H1 (cell line): ENCODE data around the gene GGCX. TPM values are rescaled to one million over a fixed set of nuclear protein-coding genes. Genes with fewer than 3 reads are reported as not detected.

Source experiments
- CTCF ChIA-PET: fragments of 300-600 bp; sonication (Branson Sonifier 250); formaldehyde crosslinking; loops from one replicate; lab custom pipeline; 2021; ENCODE audit not compliant: partially characterized antibody; lab: Charles Lee
- POLR2A ChIA-PET: fragments of 300-600 bp; sonication (Branson Sonifier 250); formaldehyde crosslinking; loops from one replicate; lab custom pipeline; 2021; ENCODE audit warnings: inconsistent platforms; ENCODE audit not compliant: partially characterized antibody; lab: Charles Lee
- DNase-seq, 2 experiments: peaks; one replicate each; pipeline versions ENCODE4 v3.0.0 to v3.0.0-alpha.2; 2010 to 2022; ENCODE audit warnings: low spot score in 2 of 2, low read depth in 1 of 2, mixed read lengths in 1 of 2
- FAIRE-seq: peaks from 2 replicates; lab custom pipeline; 2011; peaks lifted over from hg19 to GRCh38; lab: Jason Lieb, UNC
- H2AFZ ChIP-seq: 2 replicates; pipeline ENCODE4 v1.8.1; 2012; ENCODE audit warnings: low read length, inconsistent platforms
- H2AK5ac ChIP-seq: 2 replicates; pipeline ENCODE4 v1.6.1; 2013; ENCODE audit warnings: low read depth, low read length
- H2BK120ac ChIP-seq: replicated peaks from 2 replicates; pipeline ENCODE3; 2013; ENCODE audit warnings: low read depth, low read length, inconsistent platforms
- H2BK12ac ChIP-seq: 2 replicates; pipeline ENCODE4 v1.6.1; 2013; ENCODE audit warnings: low read depth, low read length
- H2BK15ac ChIP-seq: 2 replicates; pipeline ENCODE4 v1.6.1; 2013; ENCODE audit warnings: low read length
- H2BK20ac ChIP-seq: 2 replicates; pipeline ENCODE4 v1.6.1; 2013; ENCODE audit warnings: low read length
- H2BK5ac ChIP-seq: 2 replicates; pipeline ENCODE4 v1.6.1; 2013; ENCODE audit warnings: low read depth, low read length
- H3K14ac ChIP-seq: 2 replicates; pipeline ENCODE4 v1.6.1; 2013; ENCODE audit warnings: inconsistent platforms; ENCODE audit not compliant: insufficient read length
- H3K18ac ChIP-seq: 2 replicates; pipeline ENCODE4 v1.6.1; 2013; ENCODE audit warnings: low read length; ENCODE audit errors: extremely low read depth
- H3K23ac ChIP-seq: 2 replicates; pipeline ENCODE4 v1.6.1; 2013; ENCODE audit warnings: inconsistent platforms; ENCODE audit not compliant: insufficient read length
- H3K23me2 ChIP-seq: 2 replicates; pipeline ENCODE4 v1.6.1; 2013; ENCODE audit warnings: low read depth, low read length
- H3K27ac ChIP-seq: 2 replicates; pipeline ENCODE4 v1.6.1; 2011; ENCODE audit warnings: low read depth, low read length, inconsistent platforms
- H3K27me3 ChIP-seq, 4 experiments: replicated peaks in 1 of 4; 1 replicate in 1 of 4; 2 replicates in 3 of 4; pipeline versions ENCODE4 v1.6.1 to v1.8.1; 2011 to 2013; ENCODE audit warnings: low read length in 3 of 4, mild to moderate bottlenecking in 3 of 4, inconsistent platforms in 2 of 4, mixed read lengths in 2 of 4, moderate library complexity in 1 of 4; ENCODE audit not compliant: control insufficient read depth in 3 of 4, insufficient read depth in 3 of 4; ENCODE audit errors: extremely low read depth in 1 of 4
- H3K36me3 ChIP-seq, 4 experiments: 2 replicates each; pipeline versions ENCODE4 v1.6.1 to v1.8.1; 2011 to 2013; ENCODE audit warnings: mild to moderate bottlenecking in 4 of 4, low read length in 3 of 4, moderate library complexity in 2 of 4, control low read depth in 1 of 4, inconsistent platforms in 1 of 4; ENCODE audit not compliant: insufficient read depth in 4 of 4, control insufficient read depth in 2 of 4
- H3K4ac ChIP-seq: replicated peaks from 2 replicates; pipeline ENCODE3; 2013; ENCODE audit warnings: low read length, low read depth, mixed read lengths, inconsistent platforms; ENCODE audit not compliant: insufficient read length
- H3K4me1 ChIP-seq, 4 experiments: replicated peaks in 1 of 4; 1 replicate in 1 of 4; 2 replicates in 3 of 4; pipeline versions ENCODE4 v1.6.1 to v1.8.1; 2011 to 2013; ENCODE audit warnings: low read length in 3 of 4, inconsistent platforms in 2 of 4, mixed read lengths in 1 of 4; ENCODE audit not compliant: insufficient read depth in 4 of 4, control insufficient read depth in 3 of 4
- H3K4me2 ChIP-seq, 2 experiments: 2 replicates each; pipeline versions ENCODE4 v1.6.1 to v1.8.1; 2011 to 2013; ENCODE audit warnings: low read depth in 2 of 2, low read length in 2 of 2, control low read depth in 1 of 2, inconsistent platforms in 1 of 2, mild to moderate bottlenecking in 1 of 2; ENCODE audit not compliant: insufficient read depth in 1 of 2
- H3K4me3 ChIP-seq, 4 experiments: fragments of 200-600, 300-600 bp in 1 of 4; sonication (generic), shearing (Covaris generic), sonication (Bioruptor Twin) in 1 of 4; 2 replicates each; pipeline versions ENCODE4 v1.5.1 to v1.8.1; 2011 to 2016; ENCODE audit warnings: low read length in 4 of 4, low read depth in 3 of 4, control low read depth in 2 of 4, inconsistent platforms in 2 of 4, mild to moderate bottlenecking in 2 of 4, mixed read lengths in 1 of 4, moderate library complexity in 1 of 4; ENCODE audit not compliant: insufficient read depth in 2 of 4; ENCODE audit errors: extremely low read depth in 1 of 4
- H3K56ac ChIP-seq: replicated peaks from 2 replicates; pipeline ENCODE3; 2013; ENCODE audit warnings: low read depth, mild to moderate bottlenecking, mixed read lengths, low read length, inconsistent platforms; ENCODE audit not compliant: insufficient read length
- H3K79me1 ChIP-seq: 2 replicates; pipeline ENCODE4 v1.6.1; 2013; ENCODE audit warnings: low read depth, low read length, control low read depth
- H3K79me2 ChIP-seq, 2 experiments: 2 replicates each; pipeline versions ENCODE4 v1.6.1 to v1.8.1; 2012 to 2013; ENCODE audit warnings: low read length in 2 of 2, mild to moderate bottlenecking in 2 of 2, inconsistent platforms in 1 of 2; ENCODE audit not compliant: insufficient read depth in 2 of 2, control insufficient read depth in 1 of 2
- H3K9ac ChIP-seq, 4 experiments: replicated peaks in 1 of 4; 1 replicate in 1 of 4; 2 replicates in 3 of 4; pipeline versions ENCODE4 v1.6.1 to v1.8.1; 2011 to 2013; ENCODE audit warnings: low read depth in 3 of 4, low read length in 3 of 4, control low read depth in 2 of 4, mild to moderate bottlenecking in 2 of 4, moderate library complexity in 2 of 4, inconsistent platforms in 1 of 4; ENCODE audit errors: extremely low read depth in 1 of 4
- H3K9me3 ChIP-seq, 2 experiments: 2 replicates each; pipeline versions ENCODE4 v1.6.1 to v1.8.1; 2012 to 2013; ENCODE audit warnings: mild to moderate bottlenecking in 2 of 2, moderate library complexity in 2 of 2, control low read depth in 1 of 2, inconsistent platforms in 1 of 2, low read depth in 1 of 2, low read length in 1 of 2, mixed read lengths in 1 of 2; ENCODE audit not compliant: insufficient read depth in 2 of 2
- H4K20me1 ChIP-seq, 2 experiments: replicated peaks in 1 of 2; 2 replicates each; pipeline versions ENCODE3 to v1.8.1; 2011 to 2013; ENCODE audit warnings: inconsistent platforms in 2 of 2, low read length in 2 of 2, mild to moderate bottlenecking in 1 of 2; ENCODE audit not compliant: insufficient read depth in 2 of 2, control insufficient read depth in 1 of 2
- H4K5ac ChIP-seq: 2 replicates; pipeline ENCODE4 v1.6.1; 2013; ENCODE audit warnings: low read length, low read depth, mixed read lengths, inconsistent platforms; ENCODE audit not compliant: insufficient read length
- H4K8ac ChIP-seq: 2 replicates; pipeline ENCODE4 v1.8.0; 2013; ENCODE audit warnings: mild to moderate bottlenecking, moderate library complexity, low read length, inconsistent platforms; ENCODE audit not compliant: insufficient read depth; ENCODE audit errors: extremely low read depth
- H4K91ac ChIP-seq: replicated peaks from 2 replicates; pipeline ENCODE3; 2013; ENCODE audit warnings: low read length, mixed read lengths, inconsistent platforms; ENCODE audit not compliant: insufficient read length
- BRCA1 ChIP-seq: IDR thresholded peaks from 2 replicates; pipeline ENCODE4 v1.6.1; 2012; ENCODE audit warnings: low read depth, low read length, improper control_type of control experiment
- CTBP2 ChIP-seq: IDR thresholded peaks from 2 replicates; pipeline ENCODE4 v1.7.0; 2011; ENCODE audit warnings: borderline replicate concordance, mild to moderate bottlenecking, moderate library complexity, mixed read lengths, low read length; ENCODE audit not compliant: insufficient read depth, insufficient read length
- EZH2 ChIP-seq: fragments of 200-600 bp; sonication (generic); IDR thresholded peaks from 2 replicates; pipeline ENCODE4 v1.7.1; 2012; ENCODE audit warnings: low read depth, mild to moderate bottlenecking, moderate library complexity, low read length, inconsistent platforms; ENCODE audit not compliant: severe bottlenecking
- KDM1A ChIP-seq: fragments of 200-600, 300-600 bp; sonication (generic); IDR thresholded peaks from 2 replicates; pipeline ENCODE4 v1.7.1; 2016; ENCODE audit warnings: mild to moderate bottlenecking, low read length, borderline replicate concordance
- MAFK ChIP-seq: IDR thresholded peaks from 2 replicates; pipeline ENCODE4 v1.6.1; 2012; ENCODE audit warnings: low read depth, mild to moderate bottlenecking, improper control_type of control experiment, low read length
- POU5F1 ChIP-seq: IDR thresholded peaks from 2 replicates; pipeline ENCODE4 v1.6.1; 2011; ENCODE audit warnings: low read depth, mild to moderate bottlenecking, low read length, moderate library complexity
- TAF1 ChIP-seq: IDR thresholded peaks from 2 replicates; pipeline ENCODE4 v1.6.1; 2011; ENCODE audit warnings: mild to moderate bottlenecking, low read depth, low read length
- ZNF274 ChIP-seq: IDR thresholded peaks from 2 replicates; pipeline ENCODE4 v1.7.0; 2012; ENCODE audit warnings: low read length, borderline replicate concordance; ENCODE audit errors: extremely low read depth
- WGBS, 2 experiments: shearing (Covaris generic) in 1 of 2; methylation state at CpG; one replicate each; pipeline versions ENCODE4 v1.1.6 to v1.1.7; 2013 to 2015; ENCODE audit warnings: low lambda C conversion rate in 2 of 2, mixed read lengths in 2 of 2, inconsistent platforms in 1 of 2, low coverage in 1 of 2, missing lambda C conversion rate in 1 of 2; ENCODE audit not compliant: insufficient replicate concordance in 2 of 2, insufficient coverage in 1 of 2, insufficient read length in 1 of 2; ENCODE audit errors: extremely low coverage in 1 of 2, missing lambda C conversion rate in 1 of 2; 5-methylcytosine and 5-hydroxymethylcytosine counted together
- polyA plus RNA-seq, 7 experiments: library from polyadenylated mRNA; depleted of rRNA in 3 of 7; stranded (reverse) in 5 of 7; unstranded in 2 of 7; fragments of >200 nt in 5 of 7; fragments of 200-250 nt in 2 of 7; gene quantifications; 1 replicate in 5 of 7; 2 replicates in 1 of 7; 4 replicates in 1 of 7; pipeline versions ENCODE4 v1.2.1 to v1.2.3, GENCODE V29; 2011 to 2013; ENCODE audit warnings: missing spikeins in 2 of 7, mixed read lengths in 2 of 7
- total RNA-seq: library from RNA; stranded (reverse); fragmentation: NEBNext Ultra II Directional; extraction: Animal tissue kit (Norgen Biotek cat#: 25700); gene quantifications from 2 replicates; pipeline ENCODE4 v1.2.1, GENCODE V29; 2021
- TF ChIP-seq, protein P1 (sequence below): IDR thresholded peaks from 2 replicates; pipeline ENCODE4 v1.6.1; 2012; ENCODE audit warnings: low read length, inconsistent platforms
- TF ChIP-seq, protein P2 (sequence below): IDR thresholded peaks from 2 replicates; pipeline ENCODE4 v1.6.1; 2011; ENCODE audit warnings: low read depth, mild to moderate bottlenecking, low read length; ENCODE audit not compliant: insufficient read depth

Gene GGCX
- total and polyA plus RNA-seq, 2 of the 8 experiments (the other 6 are each of a cell fraction or from before 2014, with no cell fraction given): 29.4 to 33.8 TPM

DNA sequence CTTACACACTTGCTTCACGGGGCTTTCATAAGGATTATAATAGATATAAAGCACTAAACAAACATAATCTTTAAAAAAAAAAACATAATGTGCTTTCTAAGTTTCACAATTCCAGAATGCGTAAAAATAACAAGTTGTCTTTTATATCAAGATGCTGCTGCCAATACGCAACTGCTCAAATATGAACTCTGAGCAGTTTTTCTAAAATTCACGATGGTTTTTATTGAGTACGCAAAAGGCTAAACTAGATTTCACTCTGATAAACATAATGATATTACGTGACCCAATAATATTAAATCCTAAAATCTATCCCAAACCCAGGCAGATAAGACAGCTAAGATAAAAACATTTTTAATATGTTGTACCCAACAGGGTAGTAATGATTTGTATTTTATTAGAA, 47.0 kb downstream of the GGCX start:
- Histone ChIP-seq H4K8ac (no peak overlapping the region), H3K9ac (no peak overlapping the region), H3K79me2 (no peaks in the 10 kb centered on the region), H2BK12ac (no peak overlapping the region), H2AK5ac (no peak overlapping the region), H2BK15ac (no peak overlapping the region), H3K4me3 (no peak overlapping the region), H2BK20ac (no peak overlapping the region), H3K4me1 (no peaks in the 10 kb centered on the region), H3K4ac (no peak overlapping the region), H3K23ac (no peak overlapping the region), H3K9me3 (no peaks in the 10 kb centered on the region), H3K36me3 (no peaks in the 10 kb centered on the region), H3K23me2 (no peaks in the 10 kb centered on the region; the same call in 1 of the 2 replicates), H2BK5ac (no peak overlapping the region), H3K18ac (no peak overlapping the region), H3K27me3 (no peaks in the 10 kb centered on the region), H3K14ac (no peak overlapping the region), H4K5ac (no peak overlapping the region), H3K56ac (no peak overlapping the region), H4K20me1 (no peaks in the 10 kb centered on the region), H3K27ac (no peak overlapping the region)
- 97% methylated on average over 6 of the region's 6 CpGs; no CpG with 5 or more reads in 1 of the 2 experiments for WGBS, 2 experiments
- POLR2A ChIA-PET: interaction anchor here (1.0 to 19.1 kb wide), 2 partner anchors 10 to 26 kb away, joined by 3 to 347 read pairs; partner anchors contain the start of gene MAT2A
- no peak for FAIRE-seq
- no peak for DNase-seq
- TF ChIP-seq BRCA1 (no peak), MAFK (no peak), POU5F1 (no peak), ZNF274 (no peak), KDM1A (no peak), EZH2 (no peak), CTBP2 (no peak), TAF1 (no peak)
- TF ChIP-seq, protein P1, sequence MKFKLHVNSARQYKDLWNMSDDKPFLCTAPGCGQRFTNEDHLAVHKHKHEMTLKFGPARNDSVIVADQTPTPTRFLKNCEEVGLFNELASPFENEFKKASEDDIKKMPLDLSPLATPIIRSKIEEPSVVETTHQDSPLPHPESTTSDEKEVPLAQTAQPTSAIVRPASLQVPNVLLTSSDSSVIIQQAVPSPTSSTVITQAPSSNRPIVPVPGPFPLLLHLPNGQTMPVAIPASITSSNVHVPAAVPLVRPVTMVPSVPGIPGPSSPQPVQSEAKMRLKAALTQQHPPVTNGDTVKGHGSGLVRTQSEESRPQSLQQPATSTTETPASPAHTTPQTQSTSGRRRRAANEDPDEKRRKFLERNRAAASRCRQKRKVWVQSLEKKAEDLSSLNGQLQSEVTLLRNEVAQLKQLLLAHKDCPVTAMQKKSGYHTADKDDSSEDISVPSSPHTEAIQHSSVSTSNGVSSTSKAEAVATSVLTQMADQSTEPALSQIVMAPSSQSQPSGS: no peak
- TF ChIP-seq, protein P2, sequence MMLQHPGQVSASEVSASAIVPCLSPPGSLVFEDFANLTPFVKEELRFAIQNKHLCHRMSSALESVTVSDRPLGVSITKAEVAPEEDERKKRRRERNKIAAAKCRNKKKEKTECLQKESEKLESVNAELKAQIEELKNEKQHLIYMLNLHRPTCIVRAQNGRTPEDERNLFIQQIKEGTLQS: no peak
- TF ChIP-seq, all 59 proteins: peak for 0
- Histone ChIP-seq H2AFZ (no peak overlapping the region), H3K79me1 (no peaks in the 10 kb centered on the region), H4K91ac (no peak overlapping the region), H3K4me2 (no peak overlapping the region), H2BK120ac (no peak overlapping the region)
- CTCF ChIA-PET: interaction anchor here (1.5 kb wide), 1 partner anchor 23 kb away, joined by 5 read pairs; no protein-coding TSS in a partner anchor
